ENCODE results near the gene DGKG.
A peak's percentile ranks its signal among the peaks of the same experiment; 100 is the strongest.

DGKG gene

DNA sequence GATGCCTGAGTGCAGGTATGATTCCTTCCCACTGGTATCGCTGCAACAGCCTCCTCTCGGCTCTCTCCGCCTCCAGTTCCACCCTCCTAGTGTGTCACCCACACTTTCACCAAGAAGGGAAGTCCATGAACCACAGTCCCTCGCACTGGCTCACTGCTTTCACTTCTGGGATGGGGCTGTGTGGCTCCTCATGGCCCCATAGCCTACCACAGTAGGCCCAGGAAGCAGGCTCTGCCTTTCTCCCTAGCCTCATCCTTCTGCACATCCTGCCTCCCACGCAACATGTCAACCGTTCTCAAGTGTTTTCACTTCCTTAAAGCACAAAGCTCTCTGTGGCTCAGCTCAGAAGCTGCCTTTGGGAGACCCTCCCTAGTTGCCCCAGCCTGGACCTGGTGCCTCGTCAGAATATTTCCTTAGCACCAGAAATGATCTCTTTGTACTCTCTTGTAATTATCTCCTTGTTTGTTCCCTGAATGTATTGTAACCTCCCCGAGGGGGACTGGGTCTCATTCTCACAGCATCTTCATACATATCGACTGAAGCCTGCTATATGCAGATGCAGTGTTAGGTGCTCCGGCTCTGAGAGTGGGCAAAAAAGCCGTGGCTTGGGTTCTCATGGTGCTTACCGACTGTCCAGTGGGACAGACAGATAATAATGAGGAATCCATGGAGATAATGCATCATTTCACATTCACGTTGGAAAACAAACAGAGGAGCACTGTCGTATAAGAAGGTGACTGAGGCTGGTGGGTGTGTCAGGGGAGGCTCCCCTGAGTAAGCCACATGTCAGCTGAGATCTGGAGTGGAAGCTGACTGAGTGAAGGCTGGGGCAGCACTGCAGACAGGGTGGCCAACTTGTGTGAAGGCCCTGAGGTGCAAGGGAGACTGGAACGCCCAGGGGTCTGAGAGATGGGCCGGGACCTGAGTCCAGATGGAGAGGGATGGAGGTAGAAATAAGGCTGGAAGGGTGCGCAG lies 107.1 kb downstream of the DGKG start:
- TF ChIP-seq, protein P1, sequence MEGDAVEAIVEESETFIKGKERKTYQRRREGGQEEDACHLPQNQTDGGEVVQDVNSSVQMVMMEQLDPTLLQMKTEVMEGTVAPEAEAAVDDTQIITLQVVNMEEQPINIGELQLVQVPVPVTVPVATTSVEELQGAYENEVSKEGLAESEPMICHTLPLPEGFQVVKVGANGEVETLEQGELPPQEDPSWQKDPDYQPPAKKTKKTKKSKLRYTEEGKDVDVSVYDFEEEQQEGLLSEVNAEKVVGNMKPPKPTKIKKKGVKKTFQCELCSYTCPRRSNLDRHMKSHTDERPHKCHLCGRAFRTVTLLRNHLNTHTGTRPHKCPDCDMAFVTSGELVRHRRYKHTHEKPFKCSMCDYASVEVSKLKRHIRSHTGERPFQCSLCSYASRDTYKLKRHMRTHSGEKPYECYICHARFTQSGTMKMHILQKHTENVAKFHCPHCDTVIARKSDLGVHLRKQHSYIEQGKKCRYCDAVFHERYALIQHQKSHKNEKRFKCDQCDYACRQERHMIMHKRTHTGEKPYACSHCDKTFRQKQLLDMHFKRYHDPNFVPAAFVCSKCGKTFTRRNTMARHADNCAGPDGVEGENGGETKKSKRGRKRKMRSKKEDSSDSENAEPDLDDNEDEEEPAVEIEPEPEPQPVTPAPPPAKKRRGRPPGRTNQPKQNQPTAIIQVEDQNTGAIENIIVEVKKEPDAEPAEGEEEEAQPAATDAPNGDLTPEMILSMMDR (IDR thresholded peaks at IDR 0.05; ENCODE audit: insufficient read depth, low read length): no peak
- peak; percentile 77 for TF ChIP-seq POLR2AphosphoS5 (IDR thresholded peaks at IDR 0.05; ENCODE audit: low read depth)
- TF ChIP-seq SPI1 (IDR thresholded peaks at IDR 0.05; ENCODE audit: borderline replicate concordance, low read depth): peak; percentile 80
- TF ChIP-seq, protein P2, sequence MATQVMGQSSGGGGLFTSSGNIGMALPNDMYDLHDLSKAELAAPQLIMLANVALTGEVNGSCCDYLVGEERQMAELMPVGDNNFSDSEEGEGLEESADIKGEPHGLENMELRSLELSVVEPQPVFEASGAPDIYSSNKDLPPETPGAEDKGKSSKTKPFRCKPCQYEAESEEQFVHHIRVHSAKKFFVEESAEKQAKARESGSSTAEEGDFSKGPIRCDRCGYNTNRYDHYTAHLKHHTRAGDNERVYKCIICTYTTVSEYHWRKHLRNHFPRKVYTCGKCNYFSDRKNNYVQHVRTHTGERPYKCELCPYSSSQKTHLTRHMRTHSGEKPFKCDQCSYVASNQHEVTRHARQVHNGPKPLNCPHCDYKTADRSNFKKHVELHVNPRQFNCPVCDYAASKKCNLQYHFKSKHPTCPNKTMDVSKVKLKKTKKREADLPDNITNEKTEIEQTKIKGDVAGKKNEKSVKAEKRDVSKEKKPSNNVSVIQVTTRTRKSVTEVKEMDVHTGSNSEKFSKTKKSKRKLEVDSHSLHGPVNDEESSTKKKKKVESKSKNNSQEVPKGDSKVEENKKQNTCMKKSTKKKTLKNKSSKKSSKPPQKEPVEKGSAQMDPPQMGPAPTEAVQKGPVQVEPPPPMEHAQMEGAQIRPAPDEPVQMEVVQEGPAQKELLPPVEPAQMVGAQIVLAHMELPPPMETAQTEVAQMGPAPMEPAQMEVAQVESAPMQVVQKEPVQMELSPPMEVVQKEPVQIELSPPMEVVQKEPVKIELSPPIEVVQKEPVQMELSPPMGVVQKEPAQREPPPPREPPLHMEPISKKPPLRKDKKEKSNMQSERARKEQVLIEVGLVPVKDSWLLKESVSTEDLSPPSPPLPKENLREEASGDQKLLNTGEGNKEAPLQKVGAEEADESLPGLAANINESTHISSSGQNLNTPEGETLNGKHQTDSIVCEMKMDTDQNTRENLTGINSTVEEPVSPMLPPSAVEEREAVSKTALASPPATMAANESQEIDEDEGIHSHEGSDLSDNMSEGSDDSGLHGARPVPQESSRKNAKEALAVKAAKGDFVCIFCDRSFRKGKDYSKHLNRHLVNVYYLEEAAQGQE (IDR thresholded peaks at IDR 0.05; ENCODE audit: insufficient replicate concordance, low read depth): no peak
- no peak for TF ChIP-seq GABPA (IDR thresholded peaks at IDR 0.05; ENCODE audit: low read depth)
- peak; percentile 78 to 81 for DNase-seq (ENCODE audit: low read depth in 1 of 2, low spot score in 1 of 2)

DNA sequence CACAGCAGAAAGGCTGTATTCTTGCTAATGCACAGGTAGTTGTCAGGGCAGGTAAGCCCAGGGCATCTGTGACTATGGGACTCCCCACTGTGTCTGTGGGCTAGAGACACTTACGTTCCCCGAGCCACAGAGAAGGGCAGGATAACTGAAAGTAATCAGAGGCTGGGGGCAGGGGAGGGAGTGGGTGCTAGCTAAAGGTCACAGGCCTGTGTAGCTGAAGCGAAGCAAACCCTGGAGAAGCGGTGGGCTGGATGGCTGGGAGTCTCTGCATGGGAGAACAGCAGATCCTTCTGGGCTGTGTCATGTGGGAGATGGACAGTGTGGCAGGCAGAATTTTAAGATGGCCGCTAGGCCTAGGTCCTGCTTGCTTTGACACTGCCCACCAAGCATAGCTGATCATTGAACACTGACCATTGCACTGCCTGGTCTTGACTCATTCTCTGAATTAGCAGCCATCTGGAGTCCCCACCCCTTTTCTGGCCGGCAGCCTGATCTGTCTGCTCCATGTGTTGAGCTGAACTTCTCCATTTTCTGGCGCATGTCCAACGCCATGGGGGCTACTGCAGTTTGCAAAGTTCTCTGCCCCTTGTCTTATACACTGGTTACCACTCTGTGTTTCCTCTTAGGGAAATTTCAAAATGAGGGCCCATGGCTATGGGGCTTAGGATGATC lies 110.0 kb downstream of the DGKG start:
- H3K27ac ChIP-seq (replicated peaks): no peak overlapping the region
- DNase-seq (ENCODE audit: low read depth in 1 of 2, low spot score in 1 of 2): peak in 1 of 2 experiments; percentile 68
- TF ChIP-seq, protein P2 (IDR thresholded peaks at IDR 0.05; ENCODE audit: insufficient replicate concordance, low read depth): no peak
- no peak for TF ChIP-seq POLR2AphosphoS5 (IDR thresholded peaks at IDR 0.05; ENCODE audit: low read depth)
- no peak for TF ChIP-seq SPI1 (IDR thresholded peaks at IDR 0.05; ENCODE audit: borderline replicate concordance, low read depth)
- TF ChIP-seq, protein P1 (IDR thresholded peaks at IDR 0.05; ENCODE audit: insufficient read depth, low read length): no peak
- no peak for TF ChIP-seq GABPA (IDR thresholded peaks at IDR 0.05; ENCODE audit: low read depth)

More for the DNA sequence above, 107.1 kb downstream of the DGKG start:
- Histone ChIP-seq H3K27ac (replicated peaks) (peak overlapping the region; percentile 25), H3K27me3 (ENCODE audit: insufficient read depth, poor library complexity, severe bottlenecking) (no peaks in the 10 kb centered on the region), H3K4me3 (replicated peaks; ENCODE audit: insufficient read depth, low read length) (no peak overlapping the region)

DNA sequence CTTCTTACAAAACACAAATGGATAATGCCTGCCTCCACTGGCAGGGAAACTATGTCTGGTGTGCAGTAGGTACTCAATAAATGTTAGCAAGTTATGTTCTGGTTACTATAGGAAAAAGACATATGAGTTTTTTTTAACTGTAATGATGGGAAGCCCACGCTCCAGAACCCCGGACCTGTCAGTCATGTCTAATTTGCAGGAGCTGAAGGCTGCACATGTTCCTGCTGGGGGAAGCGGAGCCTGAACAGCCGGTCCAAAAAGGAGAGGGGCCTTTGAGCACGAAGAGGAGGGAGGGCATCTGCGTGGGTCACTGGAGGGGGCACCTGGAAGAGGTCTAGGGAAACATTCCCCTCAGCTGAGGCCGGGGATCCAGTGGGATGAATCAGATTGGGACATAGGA lies 113.2 kb downstream of the DGKG start:
- no peak overlapping the region for H3K4me3 ChIP-seq (replicated peaks; ENCODE audit: insufficient read depth, low read length)
- no peak overlapping the region for H3K27ac ChIP-seq (replicated peaks)
- no peaks in the 10 kb centered on the region for H3K27me3 ChIP-seq (ENCODE audit: insufficient read depth, poor library complexity, severe bottlenecking)
- TF ChIP-seq, protein P1 (IDR thresholded peaks at IDR 0.05; ENCODE audit: insufficient read depth, low read length): no peak
- TF ChIP-seq POLR2AphosphoS5 (IDR thresholded peaks at IDR 0.05; ENCODE audit: low read depth): no peak
- no peak for TF ChIP-seq SPI1 (IDR thresholded peaks at IDR 0.05; ENCODE audit: borderline replicate concordance, low read depth)
- no peak for TF ChIP-seq GABPA (IDR thresholded peaks at IDR 0.05; ENCODE audit: low read depth)
- TF ChIP-seq, protein P2 (IDR thresholded peaks at IDR 0.05; ENCODE audit: insufficient replicate concordance, low read depth): no peak
- no peak for DNase-seq (ENCODE audit: low read depth in 1 of 2, low spot score in 1 of 2)

More for the DNA sequence above, 110.0 kb downstream of the DGKG start:
- no peaks in the 10 kb centered on the region for H3K27me3 ChIP-seq (ENCODE audit: insufficient read depth, poor library complexity, severe bottlenecking)
- no peak overlapping the region for H3K4me3 ChIP-seq (replicated peaks; ENCODE audit: insufficient read depth, low read length)

All from HL-60 (cell line).